ENCODE results near the gene MDM4. TPM values are rescaled to one million over a fixed set of nuclear protein-coding genes. Genes with fewer than 3 reads are reported as not detected.

MDM4 gene
- total RNA-seq, 1 experiment from 2014 or later, result 42.1 TPM

- DNase-seq (ENCODE audit: low read depth, low spot score), result no peak
- no peak for ATAC-seq
- ChIA-PET CTCF (interaction anchor here (1.0 kb wide), 1 partner anchor 14 kb away, joined by 3 read pairs; no protein-coding TSS in a partner anchor), POLR2A (no interaction called here)
- Histone ChIP-seq H3K27ac (ENCODE audit: low read length) (no peak overlapping the region), H3K36me3 (ENCODE audit: control insufficient read depth, insufficient read depth, low read length) (no peaks in the 10 kb centered on the region), H3K27me3 (ENCODE audit: control insufficient read depth, insufficient read depth, low read length) (no peaks in the 10 kb centered on the region), H3K4me1 (ENCODE audit: control insufficient read depth, insufficient read depth, low read length) (no peaks in the 10 kb centered on the region), H3K9me3 (ENCODE audit: control insufficient read depth, insufficient read depth, low read depth, low read length) (no peaks in the 10 kb centered on the region), H3K4me3 (ENCODE audit: low read depth in 2 of 2, low read length in 2 of 2) (no peak overlapping the region)
- TF ChIP-seq TCF7L2 (IDR thresholded peaks at IDR 0.05; ENCODE audit: low read depth, low read length) (no peak), POLR2AphosphoS5 (IDR thresholded peaks at IDR 0.05; ENCODE audit: low read depth, low read length) (no peak), CTCF (IDR thresholded peaks at IDR 0.05) (no peak), SIN3A (IDR thresholded peaks at IDR 0.05; ENCODE audit: borderline replicate concordance, insufficient read depth, low read depth, low read length) (no peak)
- TF ChIP-seq, protein P1, sequence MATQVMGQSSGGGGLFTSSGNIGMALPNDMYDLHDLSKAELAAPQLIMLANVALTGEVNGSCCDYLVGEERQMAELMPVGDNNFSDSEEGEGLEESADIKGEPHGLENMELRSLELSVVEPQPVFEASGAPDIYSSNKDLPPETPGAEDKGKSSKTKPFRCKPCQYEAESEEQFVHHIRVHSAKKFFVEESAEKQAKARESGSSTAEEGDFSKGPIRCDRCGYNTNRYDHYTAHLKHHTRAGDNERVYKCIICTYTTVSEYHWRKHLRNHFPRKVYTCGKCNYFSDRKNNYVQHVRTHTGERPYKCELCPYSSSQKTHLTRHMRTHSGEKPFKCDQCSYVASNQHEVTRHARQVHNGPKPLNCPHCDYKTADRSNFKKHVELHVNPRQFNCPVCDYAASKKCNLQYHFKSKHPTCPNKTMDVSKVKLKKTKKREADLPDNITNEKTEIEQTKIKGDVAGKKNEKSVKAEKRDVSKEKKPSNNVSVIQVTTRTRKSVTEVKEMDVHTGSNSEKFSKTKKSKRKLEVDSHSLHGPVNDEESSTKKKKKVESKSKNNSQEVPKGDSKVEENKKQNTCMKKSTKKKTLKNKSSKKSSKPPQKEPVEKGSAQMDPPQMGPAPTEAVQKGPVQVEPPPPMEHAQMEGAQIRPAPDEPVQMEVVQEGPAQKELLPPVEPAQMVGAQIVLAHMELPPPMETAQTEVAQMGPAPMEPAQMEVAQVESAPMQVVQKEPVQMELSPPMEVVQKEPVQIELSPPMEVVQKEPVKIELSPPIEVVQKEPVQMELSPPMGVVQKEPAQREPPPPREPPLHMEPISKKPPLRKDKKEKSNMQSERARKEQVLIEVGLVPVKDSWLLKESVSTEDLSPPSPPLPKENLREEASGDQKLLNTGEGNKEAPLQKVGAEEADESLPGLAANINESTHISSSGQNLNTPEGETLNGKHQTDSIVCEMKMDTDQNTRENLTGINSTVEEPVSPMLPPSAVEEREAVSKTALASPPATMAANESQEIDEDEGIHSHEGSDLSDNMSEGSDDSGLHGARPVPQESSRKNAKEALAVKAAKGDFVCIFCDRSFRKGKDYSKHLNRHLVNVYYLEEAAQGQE (IDR thresholded peaks at IDR 0.05; ENCODE audit: insufficient read depth in 1 of 2, low read depth in 2 of 2, low read length in 1 of 2), result no peak
- intact Hi-C loops (cut with micrococcal nuclease; ENCODE audit: unreplicated experiment) (no loop called here), in situ Hi-C loops (cut with HindIII; ENCODE audit: low pct_unique_long_range_greater_than_20kb, low sequenced_read_pairs) (no loop called here)
- BruUV-seq (replicated peaks), result no TSS peak
These were observed 63.5 kb downstream of the MDM4 start for GRCh38 chr1:204579681-204580080.

GRCh38 chr1:204580862-204581261, 64.7 kb downstream of the MDM4 start:
- in situ Hi-C loops (cut with HindIII; ENCODE audit: low pct_unique_long_range_greater_than_20kb, low sequenced_read_pairs), result no loop called here
- ChIA-PET POLR2A (interaction anchor here (0.7 kb wide), 1 partner anchor 103 kb away, joined by 3 read pairs; no protein-coding TSS in a partner anchor), CTCF (interaction anchor here (0.7 to 1.3 kb wide), 2 partner anchors 167 to 208 kb away, joined by 4 to 5 read pairs; no protein-coding TSS in a partner anchor)
- DNase-seq (ENCODE audit: low read depth, low spot score), result no peak
- TF ChIP-seq SIN3A (IDR thresholded peaks at IDR 0.05; ENCODE audit: borderline replicate concordance, insufficient read depth, low read depth, low read length) (no peak), POLR2AphosphoS5 (IDR thresholded peaks at IDR 0.05; ENCODE audit: low read depth, low read length) (no peak), TCF7L2 (IDR thresholded peaks at IDR 0.05; ENCODE audit: low read depth, low read length) (no peak), CTCF (IDR thresholded peaks at IDR 0.05) (no peak)
- TF ChIP-seq, protein P1 (IDR thresholded peaks at IDR 0.05; ENCODE audit: insufficient read depth in 1 of 2, low read depth in 2 of 2, low read length in 1 of 2), result no peak
- intact Hi-C loops (cut with micrococcal nuclease; ENCODE audit: unreplicated experiment), result no loop called here
- H3K27ac ChIP-seq (ENCODE audit: low read length), result no peak overlapping the region
- H3K36me3 ChIP-seq (ENCODE audit: control insufficient read depth, insufficient read depth, low read length), result no peaks in the 10 kb centered on the region
- no peaks in the 10 kb centered on the region for H3K9me3 ChIP-seq (ENCODE audit: control insufficient read depth, insufficient read depth, low read depth, low read length)
- no peak for ATAC-seq
- no peaks in the 10 kb centered on the region for H3K4me1 ChIP-seq (ENCODE audit: control insufficient read depth, insufficient read depth, low read length)
- no peak overlapping the region for H3K4me3 ChIP-seq (ENCODE audit: low read depth in 2 of 2, low read length in 2 of 2)
- no peaks in the 10 kb centered on the region for H3K27me3 ChIP-seq (ENCODE audit: control insufficient read depth, insufficient read depth, low read length)
- BruUV-seq (replicated peaks), result no TSS peak
